Activated T-helper 2 cell treated with anti-CD3 and anti-CD28 coated beads, Interferon-gamma antibody, Interleukin-2, Interleukin-4, amounts not matched to agents 10 μg/mL and 5 μg/mL and 100 μg/mL, durations not matched to agents 14 hours and 24 hours and 36 hours (primary cell): ENCODE measurements around the gene SEZ6L. TPM values are rescaled to one million over a fixed set of nuclear protein-coding genes. Genes with fewer than 3 reads are reported as not detected.

ENCODE experiments used
- DNase-seq: peaks from one replicate; pipeline ENCODE4 v3.0.0; 2021; ENCODE audit warnings: low spot score
- H3K27ac Mint-ChIP-seq: one replicate; pipeline ENCODE4 v1.8.0; 2021; ENCODE audit warnings: mixed read lengths
- H3K27me3 Mint-ChIP-seq: one replicate; pipeline ENCODE4 v1.8.0; 2021; ENCODE audit warnings: low read depth, mixed read lengths
- H3K36me3 Mint-ChIP-seq: one replicate; pipeline ENCODE4 v1.8.0; 2021; ENCODE audit warnings: low read depth, mixed read lengths
- H3K4me1 Mint-ChIP-seq: one replicate; pipeline ENCODE4 v1.8.0; 2021; ENCODE audit warnings: low read depth, mixed read lengths
- H3K4me3 Mint-ChIP-seq: one replicate; pipeline ENCODE4 v1.8.0; 2021; ENCODE audit warnings: low read depth, mild to moderate bottlenecking, moderate library complexity, mixed read lengths
- H3K9me3 Mint-ChIP-seq: one replicate; pipeline ENCODE4 v1.8.0; 2021; ENCODE audit warnings: mixed read lengths
- intact Hi-C: fragments of 100-400 bp; cut with micrococcal nuclease; formaldehyde crosslinking; loops from one replicate; pipeline ENCODE4 v1.15.1; 2023
- total RNA-seq: library from RNA; stranded (reverse); gene quantifications from 2 replicates; pipeline ENCODE4 v1.2.3, GENCODE V29; 2022

SEZ6L gene
- total RNA-seq, 1 donor from 2014 or later: not detected

- H3K9me3 Mint-ChIP-seq: no peaks in the 10 kb centered on the region
- no peak overlapping the region for H3K4me3 Mint-ChIP-seq
- no peak for DNase-seq
- H3K4me1 Mint-ChIP-seq: no peaks in the 10 kb centered on the region
- no peak overlapping the region for H3K27ac Mint-ChIP-seq
- H3K36me3 Mint-ChIP-seq: no peaks in the 10 kb centered on the region
- H3K27me3 Mint-ChIP-seq: peaks cover 6% of the 10 kb centered on the region
- intact Hi-C loops: no loop called here
These were observed 152.2 kb downstream of the SEZ6L start for GRCh38 chr22:26321469-26321913.

GRCh38 chr22:26322179-26322905 is 153.1 kb downstream of the SEZ6L start:
- H3K4me3 Mint-ChIP-seq: no peak overlapping the region
- H3K4me1 Mint-ChIP-seq: no peaks in the 10 kb centered on the region
- intact Hi-C loops: no loop called here
- no peaks in the 10 kb centered on the region for H3K9me3 Mint-ChIP-seq
- H3K27ac Mint-ChIP-seq: no peak overlapping the region
- DNase-seq: no peak
- no peaks in the 10 kb centered on the region for H3K36me3 Mint-ChIP-seq
- H3K27me3 Mint-ChIP-seq: peaks cover 6% of the 10 kb centered on the region

GRCh38 chr22:26323013-26323412 is 153.8 kb downstream of the SEZ6L start:
- no peaks in the 10 kb centered on the region for H3K9me3 Mint-ChIP-seq
- no peaks in the 10 kb centered on the region for H3K4me1 Mint-ChIP-seq
- DNase-seq: no peak
- intact Hi-C loops: no loop called here
- peaks cover 4% of the 10 kb centered on the region for H3K27me3 Mint-ChIP-seq
- no peaks in the 10 kb centered on the region for H3K36me3 Mint-ChIP-seq
- no peak overlapping the region for H3K4me3 Mint-ChIP-seq
- H3K27ac Mint-ChIP-seq: no peak overlapping the region

GRCh38 chr22:26324150-26324549 is 154.9 kb downstream of the SEZ6L start:
- H3K4me3 Mint-ChIP-seq: no peak overlapping the region
- H3K36me3 Mint-ChIP-seq: no peaks in the 10 kb centered on the region
- H3K9me3 Mint-ChIP-seq: no peaks in the 10 kb centered on the region
- H3K27ac Mint-ChIP-seq: no peak overlapping the region
- H3K27me3 Mint-ChIP-seq: peaks cover 4% of the 10 kb centered on the region
- intact Hi-C loops: no loop called here
- no peaks in the 10 kb centered on the region for H3K4me1 Mint-ChIP-seq
- no peak for DNase-seq

GRCh38 chr22:26325641-26326040 is 156.4 kb downstream of the SEZ6L start:
- Mint-ChIP-seq H3K36me3 (no peaks in the 10 kb centered on the region), H3K27me3 (no peaks in the 10 kb centered on the region), H3K9me3 (no peaks in the 10 kb centered on the region), H3K4me3 (no peak overlapping the region), H3K4me1 (no peaks in the 10 kb centered on the region), H3K27ac (no peak overlapping the region)
- DNase-seq: no peak
- intact Hi-C loops: no loop called here

- Mint-ChIP-seq H3K27ac (no peak overlapping the region), H3K4me1 (no peaks in the 10 kb centered on the region), H3K4me3 (no peak overlapping the region), H3K36me3 (no peaks in the 10 kb centered on the region), H3K9me3 (no peaks in the 10 kb centered on the region), H3K27me3 (no peaks in the 10 kb centered on the region)
- no peak for DNase-seq
- intact Hi-C loops: no loop called here
These were observed 157.5 kb downstream of the SEZ6L start for GRCh38 chr22:26326803-26327202.

- Mint-ChIP-seq H3K36me3 (no peaks in the 10 kb centered on the region), H3K4me3 (no peak overlapping the region), H3K27ac (no peak overlapping the region), H3K27me3 (no peaks in the 10 kb centered on the region), H3K4me1 (no peaks in the 10 kb centered on the region), H3K9me3 (no peaks in the 10 kb centered on the region)
- DNase-seq: no peak
- intact Hi-C loops: no loop called here
These were observed 158.0 kb downstream of the SEZ6L start for GRCh38 chr22:26327306-26327705.

- intact Hi-C loops: no loop called here
- Mint-ChIP-seq H3K4me1 (no peaks in the 10 kb centered on the region), H3K9me3 (no peaks in the 10 kb centered on the region)
These were observed 159.0 kb downstream of the SEZ6L start for GRCh38 chr22:26328221-26328620.

GRCh38 chr22:26330971-26331625 is 161.8 kb downstream of the SEZ6L start:
- H3K36me3 Mint-ChIP-seq: no peaks in the 10 kb centered on the region
- DNase-seq: peak; percentile 39
- H3K27ac Mint-ChIP-seq: no peak overlapping the region
- no peaks in the 10 kb centered on the region for H3K4me1 Mint-ChIP-seq
- H3K9me3 Mint-ChIP-seq: no peaks in the 10 kb centered on the region
- intact Hi-C loops: no loop called here
- H3K27me3 Mint-ChIP-seq: peaks cover 6% of the 10 kb centered on the region
- H3K4me3 Mint-ChIP-seq: no peak overlapping the region

More at GRCh38 chr22:26328221-26328620, 159.0 kb downstream of the SEZ6L start:
- no peak overlapping the region for H3K27ac Mint-ChIP-seq
- no peaks in the 10 kb centered on the region for H3K27me3 Mint-ChIP-seq
- DNase-seq: no peak
- no peaks in the 10 kb centered on the region for H3K36me3 Mint-ChIP-seq
- H3K4me3 Mint-ChIP-seq: no peak overlapping the region

- no peaks in the 10 kb centered on the region for H3K9me3 Mint-ChIP-seq
- no peaks in the 10 kb centered on the region for H3K36me3 Mint-ChIP-seq
- H3K4me1 Mint-ChIP-seq: no peaks in the 10 kb centered on the region
- H3K4me3 Mint-ChIP-seq: no peak overlapping the region
- H3K27me3 Mint-ChIP-seq: peaks cover 10% of the 10 kb centered on the region
- no peak for DNase-seq
- intact Hi-C loops: no loop called here
- no peak overlapping the region for H3K27ac Mint-ChIP-seq
These were observed 164.0 kb downstream of the SEZ6L start for GRCh38 chr22:26333088-26333800.

GRCh38 chr22:26334232-26334631 is 165.0 kb downstream of the SEZ6L start:
- DNase-seq: no peak
- Mint-ChIP-seq H3K27ac (no peak overlapping the region), H3K4me3 (no peak overlapping the region), H3K36me3 (no peaks in the 10 kb centered on the region), H3K27me3 (peaks cover 12% of the 10 kb centered on the region), H3K4me1 (no peaks in the 10 kb centered on the region), H3K9me3 (no peaks in the 10 kb centered on the region)
- intact Hi-C loops: no loop called here

GRCh38 chr22:26336773-26337172 is 167.5 kb downstream of the SEZ6L start:
- Mint-ChIP-seq H3K27me3 (peaks cover 16% of the 10 kb centered on the region), H3K4me1 (no peaks in the 10 kb centered on the region), H3K27ac (no peak overlapping the region), H3K9me3 (no peaks in the 10 kb centered on the region), H3K36me3 (no peaks in the 10 kb centered on the region), H3K4me3 (no peak overlapping the region)
- no peak for DNase-seq
- intact Hi-C loops: no loop called here

- no peaks in the 10 kb centered on the region for H3K4me1 Mint-ChIP-seq
- no peaks in the 10 kb centered on the region for H3K36me3 Mint-ChIP-seq
- H3K27me3 Mint-ChIP-seq: peaks cover 13% of the 10 kb centered on the region
- intact Hi-C loops: no loop called here
- no peak overlapping the region for H3K4me3 Mint-ChIP-seq
- no peak for DNase-seq
- H3K27ac Mint-ChIP-seq: no peak overlapping the region
- no peaks in the 10 kb centered on the region for H3K9me3 Mint-ChIP-seq
These were observed 170.5 kb downstream of the SEZ6L start for GRCh38 chr22:26339755-26340154.
